HCEC 1CT (cell line): Measurements from ENCODE around the gene TMOD2.
A peak's percentile ranks its signal among the peaks of the same experiment; 100 is the strongest.

Experiments
- DNase-seq: peaks from one replicate; pipeline ENCODE4 v3.0.0-alpha.2; 2017

The TMOD2 gene

DNA sequence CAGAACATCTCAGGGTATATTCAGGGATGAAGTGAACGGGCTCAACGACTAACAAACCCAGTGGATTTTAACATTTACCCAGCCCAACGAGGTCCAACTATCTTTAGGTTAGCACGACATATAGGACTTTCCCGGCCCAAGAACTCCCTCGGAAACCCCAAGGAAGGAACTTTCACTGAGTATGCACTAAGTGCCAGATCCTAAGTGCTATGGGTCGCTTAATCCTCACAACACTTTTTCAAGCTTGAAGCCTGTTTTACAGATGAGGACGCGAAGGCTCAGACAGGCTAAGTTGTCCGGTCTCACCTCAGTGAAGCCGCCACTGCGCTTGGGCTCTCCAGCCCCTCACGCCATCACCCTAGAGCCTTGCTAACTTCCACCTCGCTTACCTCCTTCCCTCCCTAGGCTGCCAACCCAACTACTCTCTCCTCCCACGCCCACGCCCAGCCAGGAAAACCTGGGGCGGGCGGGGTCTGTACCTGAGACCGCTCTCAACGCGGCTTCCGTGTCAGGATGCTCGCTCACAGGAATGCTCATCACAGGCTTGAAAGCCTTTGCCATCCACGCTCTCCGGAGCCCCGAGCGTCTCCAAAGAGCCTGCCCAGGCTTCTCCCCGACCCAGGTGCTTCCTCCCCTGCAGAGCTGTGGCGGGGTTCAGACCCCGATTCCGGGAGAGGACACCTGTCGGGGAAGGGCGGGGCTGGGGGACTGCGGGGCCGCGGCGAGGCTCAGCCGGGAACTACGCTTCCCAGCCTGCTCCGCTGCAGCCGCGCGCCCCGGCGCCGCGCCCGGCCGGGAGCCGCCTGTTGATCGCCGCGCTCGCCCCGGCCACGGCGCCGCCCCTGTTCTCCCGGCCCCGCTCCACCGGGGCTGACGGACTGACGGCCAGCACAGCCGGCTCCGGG lies at the start of gene TMOD2:
TMOD2 (plus strand) TSS at position 806 of the 905 bp plus-strand sequence. CDS start 14,845 bp downstream, outside the sequence.
- peak; percentile 37 for DNase-seq

GRCh38 chr15:51702710-51703109 lies 48.7 kb upstream of the TMOD2 start:
- no peak for DNase-seq

DNA sequence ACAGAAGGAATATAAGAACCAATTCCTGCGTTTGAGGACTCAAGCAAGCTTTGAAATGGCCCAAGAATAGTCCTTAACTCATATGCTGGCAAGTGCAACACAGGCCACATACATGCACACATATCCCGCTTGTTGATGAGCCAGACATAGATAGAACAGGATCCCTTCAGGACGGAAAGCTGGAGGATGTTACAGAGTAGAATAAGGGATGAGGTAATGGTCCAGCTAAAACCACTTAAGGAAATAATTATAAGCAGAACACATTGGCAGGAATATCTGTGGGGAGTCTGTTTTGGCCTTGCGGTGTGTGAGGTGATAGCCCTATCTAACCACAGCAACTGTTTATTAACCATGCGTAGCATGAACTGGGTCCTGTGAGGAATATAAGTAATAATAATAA lies 45.1 kb upstream of the TMOD2 start:
- peak; percentile 34 for DNase-seq

DNA sequence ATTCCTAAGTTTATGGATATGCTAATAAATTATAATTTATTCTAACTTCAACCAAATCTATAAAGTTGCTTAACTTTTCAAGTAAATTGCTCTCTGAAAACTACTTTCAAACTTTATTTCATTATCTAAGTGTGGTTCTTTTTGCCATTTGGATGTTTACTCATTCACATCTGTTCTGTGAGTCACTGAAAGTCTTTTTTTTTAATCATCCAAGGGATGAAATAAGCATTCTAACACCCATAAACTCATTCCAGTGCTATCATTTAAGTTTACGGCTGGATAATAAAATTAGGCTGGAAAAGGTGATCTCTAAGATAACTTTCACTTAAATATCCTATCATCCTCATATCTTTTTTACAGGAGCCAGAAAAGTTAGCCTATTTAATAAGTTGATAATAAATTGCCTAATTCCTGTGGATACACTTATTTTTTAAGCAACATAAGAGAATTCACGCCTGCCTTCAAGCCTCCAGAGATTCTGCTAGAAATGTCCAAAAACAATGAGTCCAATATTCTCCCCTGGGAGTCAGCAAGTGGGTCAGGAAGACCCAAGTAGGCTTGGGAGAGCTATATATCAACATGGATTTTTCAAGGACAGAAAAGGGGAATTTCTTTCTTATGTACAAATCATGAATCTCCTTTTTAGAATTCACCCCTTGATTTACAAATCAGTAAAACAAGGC lies 44.3 kb upstream of the TMOD2 start:
- DNase-seq = peak; percentile 42

DNA sequence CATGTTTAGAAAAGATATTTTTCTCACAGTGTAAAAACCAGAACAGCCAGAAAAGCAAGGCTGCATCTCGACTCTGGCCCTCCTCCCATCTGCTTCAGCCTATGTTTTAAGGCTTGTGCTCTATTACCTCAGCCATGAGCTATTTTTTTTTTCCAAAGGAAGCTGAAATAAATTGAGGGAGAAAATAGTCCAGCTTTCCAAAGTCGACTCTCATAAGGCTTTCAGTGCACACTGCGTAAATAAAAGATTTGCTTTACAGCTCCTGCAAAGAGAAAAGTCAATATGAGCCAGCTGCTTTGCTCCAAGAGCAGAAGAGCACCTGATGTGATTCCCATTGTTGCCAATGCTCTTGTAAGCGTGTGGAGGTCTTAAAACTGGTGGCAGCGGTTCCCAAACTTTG lies 43.4 kb upstream of the TMOD2 start:
- DNase-seq = no peak

GRCh38 chr15:51709031-51709430 lies 42.4 kb upstream of the TMOD2 start:
- DNase-seq = no peak

DNA sequence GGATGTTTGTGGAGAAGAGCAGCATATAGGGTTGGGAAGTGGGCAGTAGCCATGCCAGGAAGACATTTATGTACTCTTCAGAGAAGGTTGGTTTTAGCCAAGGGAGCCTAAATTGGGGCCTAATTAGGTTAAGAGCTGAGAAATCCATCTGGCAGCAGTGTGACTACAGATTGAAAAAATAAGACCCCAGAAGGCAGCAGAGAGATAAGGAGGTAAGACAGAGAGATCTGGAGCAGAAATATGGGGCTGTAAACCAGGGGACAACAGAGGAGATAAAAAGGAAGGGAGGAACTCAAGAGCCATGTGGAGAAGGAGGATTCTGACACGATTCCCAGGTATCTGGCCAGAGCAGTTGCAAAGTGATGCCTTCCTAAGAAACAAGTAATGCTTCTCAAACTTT lies 37.2 kb upstream of the TMOD2 start:
- DNase-seq = no peak

GRCh38 chr15:51714911-51715310 lies 36.5 kb upstream of the TMOD2 start:
- DNase-seq = no peak

DNA sequence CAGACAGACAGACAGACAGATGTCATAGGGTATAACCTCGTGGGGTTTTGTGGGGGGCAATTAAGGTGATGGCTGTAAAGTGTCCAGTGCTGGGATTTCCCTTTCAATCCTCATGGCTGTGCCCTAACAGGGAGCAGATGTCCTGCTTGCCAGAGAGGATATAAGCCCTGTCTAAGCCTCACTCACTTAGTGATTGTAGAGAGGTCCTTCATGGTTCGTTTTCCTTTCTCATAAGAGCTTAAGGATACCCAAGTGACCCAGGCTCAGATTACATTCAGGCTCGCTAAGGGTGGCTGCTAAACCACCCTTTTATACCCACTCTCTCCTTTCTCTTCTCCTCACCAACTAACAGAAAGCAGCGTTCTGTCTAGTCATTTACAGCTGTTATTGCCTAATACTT lies 33.2 kb upstream of the TMOD2 start:
- DNase-seq = no peak

GRCh38 chr15:51718746-51719145 lies 32.7 kb upstream of the TMOD2 start:
- DNase-seq = no peak

DNA sequence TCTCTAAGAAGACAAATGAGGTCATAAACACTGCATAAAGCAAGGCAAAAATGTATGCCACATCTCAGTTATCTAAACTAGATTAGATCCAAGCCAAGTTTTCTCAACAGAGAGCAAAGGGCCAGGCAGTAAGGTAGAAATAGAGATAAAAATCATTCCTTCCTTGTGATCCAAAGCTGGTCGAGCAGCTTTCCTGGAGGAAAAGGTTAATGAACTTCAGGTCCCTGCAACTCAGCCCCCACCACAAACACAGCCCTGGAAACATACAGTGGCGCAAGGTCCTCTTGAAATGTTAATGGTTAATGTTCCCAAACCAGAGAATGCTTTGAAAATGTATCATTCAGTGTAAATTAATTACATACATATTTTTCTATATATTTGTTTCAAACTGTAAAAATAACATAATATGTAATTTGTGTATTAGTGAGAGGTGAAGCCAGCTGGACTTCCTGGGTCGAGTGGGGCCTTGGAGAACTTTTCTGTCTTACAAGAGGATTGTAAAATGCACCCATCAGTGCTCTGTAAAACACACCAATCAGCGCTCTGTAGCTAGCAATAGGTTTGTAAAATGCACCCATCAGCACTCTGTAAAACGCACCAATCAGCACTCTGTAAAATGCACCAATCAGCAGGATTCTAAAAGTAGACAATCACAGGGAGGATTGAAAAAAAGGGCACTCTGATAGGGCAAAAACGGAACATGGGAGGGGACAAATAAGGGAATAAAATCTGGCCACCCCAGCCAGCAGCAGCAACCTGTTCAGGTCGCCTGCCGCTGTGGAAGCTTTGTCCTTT lies 31.0 kb upstream of the TMOD2 start:
- DNase-seq = no peak

DNA sequence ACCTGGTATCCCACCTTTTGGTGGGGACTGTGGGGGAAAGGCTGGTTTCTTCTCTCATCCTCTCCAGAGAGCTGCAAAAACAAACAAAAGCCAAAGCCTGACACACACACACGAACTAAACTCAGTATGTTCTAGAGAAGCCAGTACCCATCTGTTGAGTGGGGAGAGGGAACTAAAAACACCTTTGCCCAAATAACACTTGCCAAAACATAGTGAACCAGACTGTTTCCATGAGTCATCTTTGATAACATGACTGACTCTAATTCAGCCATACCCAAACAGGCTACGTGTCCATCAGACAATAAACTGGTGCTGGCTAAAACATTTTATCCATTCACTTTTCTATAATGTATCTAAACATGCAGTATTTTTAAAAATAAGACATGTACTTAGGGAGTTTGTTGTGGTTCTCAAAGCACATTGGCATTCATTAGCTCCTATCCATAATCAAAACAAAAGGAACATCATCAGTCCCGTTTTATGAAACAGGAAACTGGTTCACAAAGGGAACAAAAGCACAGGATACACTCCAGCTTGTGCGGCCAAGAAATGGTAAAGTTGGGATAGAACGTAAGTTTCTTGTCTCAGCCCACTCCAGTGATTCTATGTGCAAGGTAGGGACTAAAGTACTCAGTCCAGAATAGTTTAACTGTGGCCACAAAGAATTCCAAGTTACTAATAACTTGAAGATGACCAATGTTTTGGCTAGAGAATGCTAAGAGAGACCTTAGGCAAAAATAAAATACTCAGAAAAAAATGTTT lies 30.0 kb upstream of the TMOD2 start:
- DNase-seq = no peak

GRCh38 chr15:51724199-51724598 lies 27.2 kb upstream of the TMOD2 start:
- no peak for DNase-seq

GRCh38 chr15:51724673-51725072 lies 26.7 kb upstream of the TMOD2 start:
- no peak for DNase-seq

DNA sequence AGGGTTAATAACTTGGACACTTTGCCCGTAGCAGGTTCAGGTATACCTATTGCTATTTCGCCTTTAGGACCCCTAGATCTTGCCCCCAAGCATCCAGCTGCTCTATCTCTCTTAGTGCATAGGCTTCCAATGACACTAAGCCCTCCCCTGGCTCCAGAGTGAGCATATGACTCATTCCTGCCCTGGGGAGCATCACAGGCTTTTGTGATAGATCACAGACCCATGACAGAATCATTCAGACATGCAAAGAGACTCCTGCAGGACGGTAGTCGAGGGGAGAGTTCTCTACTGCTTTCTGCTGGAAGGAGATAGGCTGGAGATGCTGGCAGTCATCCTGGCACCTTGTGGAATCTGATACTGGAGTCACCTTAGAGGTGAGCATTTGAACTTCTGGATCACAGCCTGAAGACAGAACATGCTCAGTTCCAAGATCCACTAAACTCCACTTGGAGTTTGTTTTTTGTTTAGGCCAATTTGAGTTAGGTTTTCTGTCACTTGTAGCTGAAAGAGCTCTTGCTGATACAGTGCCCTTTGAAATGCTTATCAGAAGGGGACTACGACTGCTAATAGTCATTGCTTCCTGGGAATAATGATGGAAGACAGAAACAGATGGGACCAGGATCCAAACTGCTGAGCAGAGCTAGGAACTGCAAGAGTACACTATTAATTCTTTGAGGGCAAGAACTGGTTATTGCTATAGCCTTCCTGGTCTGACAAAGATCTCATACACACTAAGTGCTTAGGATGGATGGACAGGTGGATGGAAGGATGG lies 24.9 kb upstream of the TMOD2 start:
- peak; percentile 92 for DNase-seq

DNA sequence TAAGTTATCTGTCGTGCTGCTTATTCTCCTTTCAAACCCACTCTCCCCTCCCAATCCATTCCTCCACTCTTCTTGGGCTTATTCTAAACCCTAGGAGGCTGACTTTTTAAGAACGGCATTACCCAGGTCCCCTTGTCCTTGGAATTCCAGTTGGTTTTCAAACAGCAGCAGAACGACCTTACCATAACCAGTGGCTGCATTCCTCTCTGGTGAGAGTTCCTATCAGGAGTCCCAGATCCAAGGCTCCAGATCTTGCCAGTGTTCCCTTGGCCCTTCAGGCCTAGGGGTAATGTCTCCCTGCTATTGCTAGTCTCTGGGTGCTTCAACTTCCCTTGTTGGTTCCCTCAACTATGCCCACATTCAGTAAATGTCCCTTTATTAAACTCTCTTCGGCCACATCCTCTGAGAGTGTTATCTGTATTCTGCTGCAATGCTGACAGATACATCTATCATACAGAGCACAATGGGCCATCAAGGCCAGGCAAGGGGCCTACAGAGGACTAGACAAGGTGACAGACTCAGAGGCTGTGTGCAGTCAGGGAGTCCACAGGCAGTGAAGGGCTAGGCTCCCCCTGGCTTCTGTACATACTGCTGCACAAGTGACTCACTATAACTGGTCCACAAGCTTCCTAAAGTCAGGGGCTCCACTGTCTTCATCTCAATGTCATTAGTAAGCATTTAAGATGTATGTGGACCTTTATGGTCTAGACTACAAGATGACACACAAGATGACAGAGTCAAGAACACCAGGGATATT lies 24.1 kb upstream of the TMOD2 start:
- DNase-seq = peak; percentile 59

DNA sequence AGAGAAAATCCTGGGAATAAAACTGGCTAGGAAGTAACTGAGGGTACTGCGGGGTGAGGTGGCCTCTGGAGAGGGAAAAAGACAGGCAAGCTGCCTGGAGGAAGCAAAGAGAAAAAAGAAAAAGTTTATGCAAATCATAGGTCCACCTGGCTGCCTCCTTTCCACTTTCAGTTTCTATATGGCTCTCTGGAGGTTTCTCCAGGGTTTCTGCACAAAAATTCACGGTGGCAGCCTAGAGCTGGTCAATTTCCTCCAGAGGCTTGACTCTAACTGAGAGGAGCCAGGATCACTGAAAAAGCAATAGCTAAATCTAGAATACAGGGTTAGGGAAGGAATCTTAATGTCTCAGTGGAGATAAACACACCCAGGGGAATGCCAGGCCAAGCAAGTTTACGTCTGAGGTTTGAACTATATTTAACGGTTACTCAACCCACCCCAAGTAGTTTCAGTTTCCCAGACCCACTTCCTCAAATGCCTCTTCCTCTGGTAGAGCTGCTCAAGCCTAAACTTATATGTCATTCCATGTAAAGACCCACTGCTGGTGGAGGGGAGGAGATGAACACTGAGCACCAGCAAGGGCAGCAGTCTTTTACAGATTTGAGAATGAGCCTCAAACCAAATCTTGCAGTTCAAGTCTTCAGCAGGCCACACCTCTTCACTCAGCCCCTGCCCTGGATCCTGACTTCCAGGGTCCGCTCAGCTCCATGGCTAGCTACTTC lies 19.7 kb upstream of the TMOD2 start:
- DNase-seq = peak; percentile 54

DNA sequence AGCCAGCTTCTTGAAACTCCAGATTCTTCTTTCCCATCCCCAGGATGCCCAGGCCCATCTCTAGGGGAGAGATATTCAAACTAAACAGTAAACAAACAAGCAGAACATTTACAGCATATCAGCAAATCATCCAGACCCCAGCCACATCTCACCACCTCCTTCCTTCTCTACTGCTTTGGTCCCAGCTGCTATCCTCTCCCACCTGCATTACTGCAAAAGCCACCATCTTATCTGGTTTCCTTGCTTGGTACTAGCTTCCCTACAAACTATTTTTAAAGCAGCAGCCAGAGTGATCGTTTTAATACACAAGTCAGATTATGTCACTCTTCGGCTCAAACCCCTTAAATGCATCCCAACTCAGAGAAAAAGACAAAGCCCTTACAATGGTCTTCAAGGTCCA lies 18.8 kb upstream of the TMOD2 start:
- DNase-seq = no peak

- no peak for DNase-seq
Measured at GRCh38 chr15:51735228-51736010, 16.0 kb upstream of the TMOD2 start.

- no peak for DNase-seq
Measured at GRCh38 chr15:51736069-51736468, 15.3 kb upstream of the TMOD2 start.
